ENCODE measurements around the gene MCM10. TPM values are rescaled to one million over a fixed set of nuclear protein-coding genes. Genes with fewer than 3 reads are reported as not detected.
"Not testable (repeated sequence)": the region's sequence is repeated elsewhere in the genome, so short reads cannot be mapped to it uniquely, and the experiment has no call there.

Gene MCM10
- total RNA-seq, 1 experiment from 2014 or later, result 24.5 TPM

DNA sequence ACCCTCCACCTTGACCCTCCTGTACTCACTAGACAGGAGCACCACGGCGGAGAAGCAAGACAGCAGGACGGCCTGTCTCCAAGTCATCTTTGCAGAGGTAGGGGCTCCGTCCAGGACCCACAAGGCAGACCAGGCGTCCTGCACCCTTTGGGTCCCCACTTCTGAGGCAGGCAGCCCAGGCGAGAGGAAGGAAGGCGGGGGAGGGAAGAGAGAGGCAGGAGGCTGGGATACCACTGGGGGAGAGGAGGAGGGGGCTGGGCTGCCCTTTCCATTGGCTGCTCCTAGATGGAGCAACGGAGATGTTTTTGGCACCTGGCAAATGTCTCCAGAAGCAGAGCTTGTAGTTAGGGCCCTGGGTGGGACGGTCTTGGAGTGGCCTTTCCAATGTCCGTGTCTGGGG is 72.8 kb downstream of the MCM10 start, which contains the start of gene UCMA:
TSS of gene UCMA (minus strand) at position 203 of the 400 bp plus-strand sequence. CDS start at position 87, 116 bp downstream.
- ChIA-PET CTCF (no interaction called here), POLR2A (ENCODE audit: unreplicated experiment) (no interaction called here)
- Histone ChIP-seq H3K9me3 (ENCODE audit: insufficient read depth, low read depth) (no peaks in the 10 kb centered on the region), H3K4me3 (no peak within 1 kb of the TSS), H3K27ac (no peak within 1 kb of the TSS), H3K4me2 (no peak within 1 kb of the TSS), H4K20me1 (ENCODE audit: insufficient read depth) (no peaks in the 10 kb centered on the region), H3K4me1 (replicated peaks; ENCODE audit: insufficient read depth) (no peaks in the 10 kb centered on the region), H3F3A (ENCODE audit: insufficient read depth, low read depth) (no peaks in the 10 kb centered on the region), H3K36me3 (ENCODE audit: low read depth) (no peaks in the 10 kb centered on the region), H3K9me2 (ENCODE audit: insufficient read depth) (no peaks in the 10 kb centered on the region), H2AFZ (no peak within 1 kb of the TSS), H3K79me2 (ENCODE audit: low read depth) (no peaks in the 10 kb centered on the region), H3K27me3 (ENCODE audit: insufficient read depth, low read depth) (no peaks in the 10 kb centered on the region)
- no peak for DNase-seq
- TF ChIP-seq EZH2 (IDR thresholded peaks at IDR 0.05; ENCODE audit: low read depth), result no peak
- no TSS peak for BruUV-seq (replicated peaks)
- intact Hi-C loops (cut with micrococcal nuclease; ENCODE audit: unreplicated experiment), result no loop called here

DNA sequence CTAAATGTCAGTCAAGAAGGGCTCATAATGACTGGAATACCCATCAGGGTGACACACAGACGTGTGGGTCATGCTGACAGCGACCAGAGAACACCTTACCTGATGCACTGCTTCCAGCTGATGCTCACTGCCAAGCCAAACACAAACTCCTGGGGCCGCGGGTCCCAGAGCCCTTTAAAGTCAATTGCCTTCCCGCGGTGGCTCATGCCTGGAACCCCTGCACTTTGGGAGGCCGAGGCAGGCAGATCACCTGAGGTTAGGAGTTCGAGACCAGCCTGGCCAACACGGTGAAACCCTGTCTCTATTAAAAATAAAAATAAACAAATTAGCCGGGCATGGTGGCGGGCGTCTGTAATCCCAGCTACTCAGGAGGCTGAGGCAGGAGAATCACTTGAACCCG is 73.4 kb downstream of the MCM10 start:
- intact Hi-C loops (cut with micrococcal nuclease; ENCODE audit: unreplicated experiment); CTCF ChIA-PET: not testable (repeated sequence)

DNA sequence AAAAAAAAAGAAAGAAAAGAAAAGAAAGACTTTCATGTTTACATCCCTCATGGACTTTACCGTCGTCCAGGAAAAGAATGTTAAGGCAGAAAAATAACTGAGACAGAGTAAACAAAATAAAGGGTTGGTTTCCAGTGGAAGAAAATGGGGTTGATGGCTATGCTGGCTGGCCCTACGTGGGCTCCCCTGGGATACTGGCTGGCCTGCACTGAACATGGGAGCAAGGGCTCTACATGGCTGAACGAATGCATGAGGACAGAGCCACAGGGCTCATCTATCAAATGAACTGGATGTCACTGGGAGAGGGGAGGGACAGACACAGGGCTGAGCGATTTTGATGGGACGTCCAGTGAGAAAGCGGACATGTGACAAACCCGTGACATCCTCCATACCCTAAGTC is 75.3 kb downstream of the MCM10 start:
- Histone ChIP-seq H3K27me3 (ENCODE audit: insufficient read depth, low read depth) (no peaks in the 10 kb centered on the region), H3K79me2 (ENCODE audit: low read depth) (no peaks in the 10 kb centered on the region), H3F3A (ENCODE audit: insufficient read depth, low read depth) (no peaks in the 10 kb centered on the region), H3K9me3 (ENCODE audit: insufficient read depth, low read depth) (no peaks in the 10 kb centered on the region), H3K9me2 (ENCODE audit: insufficient read depth) (no peaks in the 10 kb centered on the region), H3K27ac (no peak overlapping the region), H2AFZ (no peak overlapping the region), H3K4me3 (no peak overlapping the region), H4K20me1 (ENCODE audit: insufficient read depth) (no peaks in the 10 kb centered on the region), H3K36me3 (ENCODE audit: low read depth) (no peaks in the 10 kb centered on the region), H3K4me2 (no peak overlapping the region), H3K4me1 (replicated peaks; ENCODE audit: insufficient read depth) (no peaks in the 10 kb centered on the region)
- ChIA-PET POLR2A (ENCODE audit: unreplicated experiment) (no interaction called here), CTCF (no interaction called here)
- no peak for TF ChIP-seq EZH2 (IDR thresholded peaks at IDR 0.05; ENCODE audit: low read depth)
- TF ChIP-seq, protein P1, sequence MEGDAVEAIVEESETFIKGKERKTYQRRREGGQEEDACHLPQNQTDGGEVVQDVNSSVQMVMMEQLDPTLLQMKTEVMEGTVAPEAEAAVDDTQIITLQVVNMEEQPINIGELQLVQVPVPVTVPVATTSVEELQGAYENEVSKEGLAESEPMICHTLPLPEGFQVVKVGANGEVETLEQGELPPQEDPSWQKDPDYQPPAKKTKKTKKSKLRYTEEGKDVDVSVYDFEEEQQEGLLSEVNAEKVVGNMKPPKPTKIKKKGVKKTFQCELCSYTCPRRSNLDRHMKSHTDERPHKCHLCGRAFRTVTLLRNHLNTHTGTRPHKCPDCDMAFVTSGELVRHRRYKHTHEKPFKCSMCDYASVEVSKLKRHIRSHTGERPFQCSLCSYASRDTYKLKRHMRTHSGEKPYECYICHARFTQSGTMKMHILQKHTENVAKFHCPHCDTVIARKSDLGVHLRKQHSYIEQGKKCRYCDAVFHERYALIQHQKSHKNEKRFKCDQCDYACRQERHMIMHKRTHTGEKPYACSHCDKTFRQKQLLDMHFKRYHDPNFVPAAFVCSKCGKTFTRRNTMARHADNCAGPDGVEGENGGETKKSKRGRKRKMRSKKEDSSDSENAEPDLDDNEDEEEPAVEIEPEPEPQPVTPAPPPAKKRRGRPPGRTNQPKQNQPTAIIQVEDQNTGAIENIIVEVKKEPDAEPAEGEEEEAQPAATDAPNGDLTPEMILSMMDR (conservative IDR thresholded peaks at IDR 0.05), result no peak
- DNase-seq, result no peak
- intact Hi-C loops (cut with micrococcal nuclease; ENCODE audit: unreplicated experiment), result no loop called here
- no TSS peak for BruUV-seq (replicated peaks)

More for the DNA sequence above, 73.4 kb downstream of the MCM10 start:
- H3K4me2 ChIP-seq; H3F3A ChIP-seq (ENCODE audit: insufficient read depth, low read depth); H3K27me3 ChIP-seq (ENCODE audit: insufficient read depth, low read depth); H3K9me2 ChIP-seq (ENCODE audit: insufficient read depth); DNase-seq; H3K27ac ChIP-seq; H3K4me3 ChIP-seq; H2AFZ ChIP-seq; H3K9me3 ChIP-seq (ENCODE audit: insufficient read depth, low read depth); H3K4me1 ChIP-seq (replicated peaks; ENCODE audit: insufficient read depth); H3K36me3 ChIP-seq (ENCODE audit: low read depth); POLR2A ChIA-PET (ENCODE audit: unreplicated experiment); BruUV-seq (replicated peaks); H4K20me1 ChIP-seq (ENCODE audit: insufficient read depth); H3K79me2 ChIP-seq (ENCODE audit: low read depth): not testable (repeated sequence)

DNA sequence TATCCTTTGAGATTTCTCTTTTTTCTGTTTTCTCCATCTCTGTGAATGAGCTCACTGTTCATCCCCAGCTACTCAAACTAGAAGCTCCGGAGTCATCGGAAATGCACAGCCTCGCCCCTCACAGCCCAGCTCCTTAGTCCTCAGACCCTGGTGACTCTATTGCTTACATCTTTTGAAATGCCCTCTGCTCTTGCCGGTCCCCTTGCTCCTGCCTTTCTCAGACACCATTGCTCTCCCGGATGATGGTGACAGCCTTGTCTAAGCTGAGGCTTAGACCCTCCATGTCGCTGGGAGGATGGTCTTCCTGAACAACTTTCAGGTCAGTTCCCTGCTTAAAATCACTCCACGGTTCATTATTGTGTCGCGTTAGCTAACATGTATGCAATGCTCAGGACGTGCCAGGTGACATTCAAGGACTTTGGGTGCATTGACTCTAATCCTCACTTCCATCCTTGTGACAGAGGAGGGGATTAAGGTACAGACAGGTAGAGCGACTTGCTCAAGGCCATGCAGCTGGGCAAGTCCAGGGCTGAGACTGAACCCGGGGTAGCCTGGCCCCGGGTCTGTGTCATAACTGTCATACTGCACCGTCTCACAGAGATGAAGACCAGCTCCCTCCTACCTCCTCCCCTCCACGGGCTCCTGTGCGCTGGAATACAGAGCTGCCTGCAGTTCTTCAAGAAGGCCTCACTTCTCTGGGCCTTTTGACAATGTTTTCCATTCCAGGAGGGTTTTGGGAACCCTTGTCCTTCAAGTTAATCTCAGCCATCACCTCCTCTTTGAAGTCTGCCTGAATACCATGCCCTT is 77.1 kb downstream of the MCM10 start:
- Histone ChIP-seq H3K27me3 (ENCODE audit: insufficient read depth, low read depth) (no peaks in the 10 kb centered on the region), H3K4me3 (no peak overlapping the region), H3K79me2 (ENCODE audit: low read depth) (no peaks in the 10 kb centered on the region), H3K36me3 (ENCODE audit: low read depth) (no peaks in the 10 kb centered on the region), H3K27ac (no peak overlapping the region), H3F3A (ENCODE audit: insufficient read depth, low read depth) (no peaks in the 10 kb centered on the region), H3K4me2 (no peak overlapping the region), H2AFZ (no peak overlapping the region), H3K9me3 (ENCODE audit: insufficient read depth, low read depth) (no peaks in the 10 kb centered on the region), H3K9me2 (ENCODE audit: insufficient read depth) (no peaks in the 10 kb centered on the region), H4K20me1 (ENCODE audit: insufficient read depth) (no peaks in the 10 kb centered on the region), H3K4me1 (replicated peaks; ENCODE audit: insufficient read depth) (no peaks in the 10 kb centered on the region)
- POLR2A ChIA-PET (ENCODE audit: unreplicated experiment), result no interaction called here
- CTCF ChIA-PET, result no interaction called here
- BruUV-seq (replicated peaks), result no TSS peak
- intact Hi-C loops (cut with micrococcal nuclease; ENCODE audit: unreplicated experiment), result no loop called here
- TF ChIP-seq EZH2 (IDR thresholded peaks at IDR 0.05; ENCODE audit: low read depth), result no peak
- TF ChIP-seq, protein P1 (conservative IDR thresholded peaks at IDR 0.05), result no peak
- DNase-seq, result no peak
